NT2/D1 (cell line): Measurements from ENCODE around the gene KCND3.

Source experiments
- SUZ12 ChIP-seq: IDR thresholded peaks from 2 replicates; pipeline ENCODE4 v1.6.1; 2011; ENCODE audit not compliant: insufficient read length, insufficient read depth; ENCODE audit errors: extremely low read depth
- YY1 ChIP-seq: IDR thresholded peaks from 2 replicates; pipeline ENCODE4 v1.6.1; 2011; ENCODE audit not compliant: insufficient read length, insufficient read depth
- ZNF274 ChIP-seq: IDR thresholded peaks from 2 replicates; pipeline ENCODE4 v1.6.1; 2011; ENCODE audit warnings: mild to moderate bottlenecking, low read depth, low read length

DNA sequence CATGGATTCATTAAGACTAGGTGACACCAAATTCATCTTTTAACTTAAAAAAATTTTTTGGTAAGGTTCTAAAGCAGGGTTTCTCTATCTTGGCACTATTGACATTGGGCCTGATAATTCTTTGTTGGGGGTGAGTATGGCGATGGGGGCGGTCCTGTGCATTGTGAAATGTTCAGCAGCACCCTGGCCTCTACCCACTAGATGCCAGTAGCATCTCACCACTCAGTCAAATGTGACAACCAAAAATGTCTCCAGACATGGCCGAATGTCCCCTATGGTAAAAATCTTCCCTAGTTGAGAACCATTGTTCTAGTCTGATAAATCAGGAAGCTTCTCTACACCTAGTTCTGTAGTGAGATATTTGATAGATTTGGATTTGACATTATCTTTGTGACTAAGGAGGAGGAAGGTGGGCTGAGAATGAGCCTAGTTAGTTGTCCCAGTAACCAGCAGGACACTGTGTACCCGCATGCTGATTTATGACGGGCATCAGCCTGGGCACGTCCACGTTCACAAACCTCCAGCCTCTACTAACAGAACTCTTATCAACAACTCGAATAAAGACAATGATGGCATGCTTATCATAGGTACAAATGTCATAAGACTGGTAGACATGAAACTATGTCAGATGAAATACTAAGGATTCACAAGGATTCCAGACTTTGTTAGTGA is 104.6 kb downstream of the KCND3 start:
- TF ChIP-seq YY1, result no peak
- no peak for TF ChIP-seq ZNF274
- TF ChIP-seq SUZ12, result no peak
